GM19438 (cell line): ENCODE results near the gene OPTC.
"Not testable (repeated sequence)": the region's sequence is repeated elsewhere in the genome, so short reads cannot be mapped to it uniquely, and the experiment has no call there.

Source experiments
- ATAC-seq: cut with Tn5 transposase; IDR thresholded peaks from one replicate; pipeline ENCODE4 v1.9.1; 2021; ENCODE audit warnings: low read depth; ENCODE audit not compliant: unreplicated experiment

Gene OPTC

GRCh38 chr1:203465146-203465798, 28.7 kb upstream of the OPTC start:
- ATAC-seq: no peak

DNA sequence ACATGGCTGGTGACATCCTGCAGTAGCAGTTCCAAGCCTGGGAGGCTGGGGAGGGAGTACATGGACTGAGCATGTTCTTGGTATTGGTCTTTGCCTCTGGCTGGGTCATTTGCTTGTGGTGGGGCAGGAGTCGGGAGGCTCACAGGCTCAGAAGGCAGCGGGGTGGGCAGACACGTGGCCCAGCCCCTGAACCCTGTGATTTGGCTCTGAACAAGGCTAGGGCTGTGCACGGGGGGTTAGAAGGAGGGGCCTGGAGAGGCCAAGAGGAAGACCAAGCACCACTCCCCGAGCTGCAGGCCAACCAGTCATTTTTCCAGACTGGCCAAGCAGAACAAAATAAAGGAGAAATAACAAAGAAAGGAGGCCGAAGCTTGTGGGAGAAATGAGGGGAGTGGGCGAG, 28.0 kb upstream of the OPTC start:
- no peak for ATAC-seq

DNA sequence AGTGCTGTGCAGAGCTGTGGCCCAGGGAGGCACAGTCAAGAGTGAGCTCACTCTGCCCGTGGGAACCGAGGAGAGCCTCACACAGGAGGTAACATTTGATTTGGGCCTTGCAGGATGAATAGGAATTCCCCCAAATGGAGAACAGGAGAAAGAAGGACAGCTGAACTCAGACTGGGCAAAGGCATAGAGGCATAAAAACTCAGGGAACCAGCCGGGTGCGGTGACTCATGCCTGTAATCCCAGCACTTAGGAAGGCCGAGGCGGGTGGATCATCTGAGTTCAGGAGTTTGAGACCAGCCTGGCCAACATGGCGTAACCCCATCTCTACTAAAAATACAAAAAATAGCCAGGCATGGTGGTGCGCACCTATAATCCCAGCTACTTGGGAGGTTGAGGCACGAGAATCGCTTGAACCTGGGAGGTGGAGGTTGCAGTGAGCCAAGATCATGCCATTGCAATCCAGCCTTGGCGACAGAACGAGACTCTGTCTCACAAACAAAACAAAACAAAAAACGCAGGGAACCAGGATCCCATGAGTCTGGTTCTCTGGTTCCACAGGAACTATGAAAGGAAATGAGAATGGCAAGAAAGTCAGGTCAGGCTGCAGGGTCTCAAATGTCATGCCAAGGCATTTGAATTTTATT, 26.9 kb upstream of the OPTC start:
- ATAC-seq: not testable (repeated sequence)

- no peak for ATAC-seq
Measured at GRCh38 chr1:203467550-203467921, 26.4 kb upstream of the OPTC start.

DNA sequence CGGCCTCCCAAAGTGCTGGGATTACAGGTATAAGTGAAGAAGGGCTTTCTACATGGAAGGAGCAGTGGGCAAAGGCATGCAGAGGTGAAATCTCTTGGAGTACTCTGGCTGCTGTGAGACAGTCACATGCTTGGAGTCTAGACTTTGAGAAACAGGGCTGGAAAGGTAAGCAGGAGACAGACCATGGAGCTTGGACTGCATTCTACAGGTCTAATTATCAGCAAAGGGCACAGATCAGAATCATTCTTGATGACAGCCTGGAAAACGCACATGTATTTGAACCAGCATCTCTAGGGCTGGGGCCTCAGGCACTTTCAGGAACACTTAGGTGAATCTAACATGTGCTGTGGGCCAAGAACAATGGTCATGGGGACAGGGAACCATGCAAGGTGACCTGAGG, 25.6 kb upstream of the OPTC start:
- ATAC-seq: no peak

- no peak for ATAC-seq
Measured at GRCh38 chr1:203470240-203470639, 23.7 kb upstream of the OPTC start.

DNA sequence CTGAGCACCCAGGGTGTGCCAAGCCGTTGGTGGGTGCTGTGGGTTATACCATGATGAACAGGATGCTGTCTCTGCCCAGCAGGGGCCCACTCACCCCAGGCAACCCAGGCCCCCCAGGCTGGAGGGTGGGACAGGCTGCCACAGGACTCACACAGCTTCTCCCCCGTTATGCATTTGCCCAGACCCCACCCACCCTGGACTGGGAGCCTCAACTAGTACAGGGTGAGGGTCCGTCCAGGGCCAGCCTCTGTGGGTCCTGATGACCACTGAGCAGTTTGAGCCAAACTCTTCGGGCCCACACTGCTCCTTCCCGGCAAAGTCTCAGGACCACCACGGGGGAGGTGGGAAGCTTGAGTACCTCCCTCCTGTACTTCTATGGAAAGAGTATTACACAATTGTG, 22.1 kb upstream of the OPTC start:
- ATAC-seq: no peak

DNA sequence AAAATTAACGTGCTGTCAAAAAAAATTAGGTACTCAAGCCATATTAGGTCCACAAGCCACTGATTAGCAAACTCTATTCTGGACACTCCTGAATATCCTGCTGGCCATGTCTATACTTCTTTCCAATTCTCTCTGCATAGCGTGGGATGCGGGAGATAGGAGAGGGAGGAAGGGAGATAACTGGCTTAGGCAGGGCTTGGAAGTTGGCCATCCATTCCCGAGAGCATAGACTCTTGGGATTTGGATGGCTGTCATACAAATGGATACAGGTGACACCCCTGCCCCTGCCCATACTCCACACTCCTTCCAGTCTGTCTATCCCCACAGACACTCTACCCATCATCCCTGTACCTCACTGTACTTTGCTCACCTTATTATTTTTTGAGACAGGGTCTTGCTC, 20.7 kb upstream of the OPTC start:
- ATAC-seq: no peak

DNA sequence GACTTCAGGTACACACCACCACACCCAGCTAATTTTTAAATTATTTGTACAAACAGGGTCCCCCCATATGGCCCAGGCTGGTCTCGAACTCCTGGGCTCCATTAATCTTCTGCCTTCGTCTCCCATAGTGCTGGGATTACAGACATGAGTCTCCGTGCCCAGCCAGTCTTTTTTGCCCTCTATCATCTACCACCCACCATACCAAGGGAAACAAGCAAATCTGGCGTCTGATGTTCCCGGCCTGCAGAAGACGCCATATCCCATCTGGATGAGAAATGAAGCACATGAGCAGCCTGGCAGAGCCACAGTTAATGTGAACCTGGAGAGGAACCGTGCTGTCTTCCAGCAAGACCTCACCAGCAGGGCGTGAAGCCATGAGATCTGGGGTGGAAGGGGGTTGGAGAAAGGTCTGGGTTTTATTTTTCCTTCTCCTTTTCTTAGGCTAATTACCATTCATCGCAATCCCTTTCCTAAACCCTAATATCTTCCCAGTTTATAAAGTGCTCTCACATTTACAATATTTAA, 20.1 kb upstream of the OPTC start:
- no peak for ATAC-seq

DNA sequence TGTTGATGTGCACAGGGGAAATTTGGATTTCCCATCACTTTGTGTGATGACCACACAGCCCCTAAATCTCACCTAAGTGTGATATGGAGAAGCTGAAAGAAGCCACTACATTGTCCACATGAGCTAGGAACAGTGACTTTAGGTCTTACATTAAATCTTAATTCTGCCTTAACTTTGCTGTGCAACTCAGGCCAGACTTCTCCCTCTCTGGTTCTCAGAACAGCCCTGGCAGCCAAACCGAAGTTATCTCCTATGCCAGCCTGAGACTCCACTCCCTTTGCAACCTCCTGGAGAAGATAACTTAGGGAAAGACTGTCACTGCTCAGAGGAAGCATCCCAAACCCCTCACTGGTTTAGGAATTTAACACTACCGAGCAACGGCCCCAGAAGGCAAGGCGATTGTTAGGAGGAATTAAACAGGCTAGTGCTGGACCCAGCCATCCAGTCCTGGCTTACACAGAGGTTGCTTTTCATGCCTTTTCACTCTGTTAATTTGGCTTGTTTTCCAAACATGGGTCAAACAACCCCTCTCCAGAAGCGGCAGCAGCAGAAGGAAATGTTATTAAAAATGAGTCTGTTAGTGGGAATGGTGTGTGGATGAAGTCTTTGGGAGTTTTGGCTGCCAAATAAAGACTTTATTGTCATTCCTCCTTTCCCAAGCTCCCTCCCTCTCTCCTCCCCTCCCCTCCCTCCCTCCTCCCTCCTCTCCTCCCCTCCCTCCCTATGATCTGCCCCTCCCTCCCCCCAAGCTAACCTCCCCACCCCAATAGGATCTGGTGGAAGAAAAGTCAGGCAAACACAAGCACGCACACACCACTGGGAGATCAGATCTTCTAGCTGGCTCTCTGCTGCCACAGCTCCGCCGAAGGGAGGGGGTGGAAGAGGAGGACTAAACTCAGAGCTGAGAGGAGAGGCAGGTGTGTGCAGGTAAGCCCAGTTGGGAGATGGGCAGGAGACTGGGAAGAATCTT, 18.7 kb upstream of the OPTC start, which contains the start of gene PRELP:
TSS of gene PRELP (plus strand) at position 795 of the 970 bp plus-strand sequence. CDS start 7,379 bp downstream, outside the sequence.
- ATAC-seq: no peak

GRCh38 chr1:203476216-203476814, 17.6 kb upstream of the OPTC start:
- no peak for ATAC-seq

GRCh38 chr1:203477748-203478147, 16.2 kb upstream of the OPTC start:
- no peak for ATAC-seq

GRCh38 chr1:203478231-203478630, 15.7 kb upstream of the OPTC start:
- no peak for ATAC-seq

DNA sequence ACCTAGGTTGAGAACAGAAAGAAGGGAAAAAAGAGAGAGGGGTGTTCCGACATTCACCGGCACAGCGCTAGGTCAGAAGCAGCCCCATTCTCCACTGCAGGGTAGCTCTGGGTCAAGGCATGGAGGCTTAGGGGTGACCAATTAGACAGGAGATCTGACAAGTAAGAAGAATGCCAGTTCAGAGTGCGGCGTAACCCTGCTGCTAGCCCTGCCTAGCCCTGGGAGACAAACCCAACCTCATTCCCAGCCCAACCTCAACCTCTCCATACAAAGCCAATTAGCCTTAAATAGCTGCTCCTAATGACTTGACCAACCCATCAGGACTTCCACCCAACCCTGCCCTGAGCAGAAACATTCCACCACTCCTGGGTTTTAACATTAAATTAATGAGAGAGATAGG, 15.0 kb upstream of the OPTC start:
- no peak for ATAC-seq

DNA sequence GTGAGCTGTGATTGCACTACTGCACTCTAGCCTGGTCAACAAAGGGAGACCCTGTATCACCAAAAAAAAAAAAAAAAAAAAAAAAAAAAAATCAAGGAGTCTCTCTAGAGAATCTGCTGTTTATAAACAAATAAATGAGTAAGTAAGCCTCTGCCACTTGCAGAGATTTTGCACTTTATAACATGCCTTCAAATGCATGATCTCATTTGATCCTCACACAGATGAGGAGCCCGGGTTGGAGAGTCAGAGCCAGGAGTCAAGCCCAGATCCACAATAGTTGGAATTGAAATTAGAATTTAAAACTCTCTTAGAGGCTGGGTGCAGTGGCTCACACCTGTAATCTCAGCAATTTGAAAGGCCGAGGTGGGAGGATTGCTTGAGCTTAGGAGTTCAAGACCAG, 14.3 kb upstream of the OPTC start:
- no peak for ATAC-seq

DNA sequence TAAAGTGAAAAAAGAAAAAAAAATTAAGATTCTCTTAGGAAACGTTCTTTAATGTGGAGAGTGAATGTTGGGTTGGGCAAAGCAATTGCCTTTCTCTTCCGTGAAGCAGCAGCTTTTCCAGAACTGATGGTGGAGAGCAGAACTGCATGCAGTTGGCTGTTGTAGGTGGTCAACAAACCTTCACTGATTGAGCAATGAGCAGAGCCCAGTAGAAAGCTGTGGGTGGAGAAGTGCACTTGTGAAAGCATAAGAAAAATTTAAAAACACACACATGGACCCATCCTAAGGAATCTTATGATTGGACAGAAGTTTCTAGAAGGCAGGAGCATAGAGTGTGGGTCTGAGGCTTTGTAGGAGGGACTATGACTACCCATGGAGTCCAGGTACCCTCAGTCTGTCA, 13.9 kb upstream of the OPTC start:
- ATAC-seq: no peak

DNA sequence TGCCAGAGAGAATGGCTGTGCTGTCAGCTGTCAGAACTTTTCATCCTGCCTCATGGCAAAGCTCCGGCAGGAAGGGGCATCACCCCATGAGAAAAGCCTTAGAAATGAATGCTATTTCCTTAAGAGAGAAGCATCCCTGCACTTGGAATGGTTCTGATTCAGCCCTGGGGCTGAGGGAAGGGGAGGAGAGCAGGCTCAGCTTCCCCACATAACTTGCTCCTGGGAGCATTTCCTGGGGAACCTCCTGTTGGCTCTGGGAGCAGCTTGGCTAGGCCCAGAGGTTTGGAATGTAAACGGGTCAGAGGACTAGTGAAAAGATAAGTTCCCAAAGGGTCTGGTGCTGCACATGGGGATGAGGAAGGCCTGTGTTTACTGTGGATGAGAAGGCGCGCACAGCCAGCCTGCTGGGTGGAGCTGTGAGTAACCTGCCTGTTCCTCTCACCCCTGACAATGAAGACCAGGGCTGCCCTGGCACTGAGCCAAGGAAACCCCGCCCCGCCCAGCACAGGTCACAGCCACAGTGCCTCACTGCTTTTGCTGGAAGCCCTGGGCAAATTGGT, 13.3 kb upstream of the OPTC start:
- ATAC-seq: no peak

DNA sequence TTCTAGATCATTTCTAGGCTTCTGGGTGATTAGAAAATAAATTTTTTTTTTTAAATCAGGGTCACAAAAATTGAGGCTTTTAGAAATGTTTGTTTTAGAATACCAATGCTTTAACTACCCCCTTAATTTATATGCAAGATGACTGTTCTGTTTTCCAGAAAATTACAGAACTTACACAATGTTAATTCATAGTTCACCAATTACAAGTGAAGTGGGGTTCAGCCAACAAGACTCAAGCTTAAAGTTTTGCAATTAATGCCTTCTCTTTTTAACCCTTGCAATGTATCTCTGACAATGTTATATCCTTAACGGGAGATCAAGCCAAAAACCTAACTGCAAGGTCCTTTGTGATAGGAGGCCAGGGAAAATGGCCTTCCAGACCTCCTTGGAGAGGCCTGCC, 12.8 kb upstream of the OPTC start:
- ATAC-seq: no peak

DNA sequence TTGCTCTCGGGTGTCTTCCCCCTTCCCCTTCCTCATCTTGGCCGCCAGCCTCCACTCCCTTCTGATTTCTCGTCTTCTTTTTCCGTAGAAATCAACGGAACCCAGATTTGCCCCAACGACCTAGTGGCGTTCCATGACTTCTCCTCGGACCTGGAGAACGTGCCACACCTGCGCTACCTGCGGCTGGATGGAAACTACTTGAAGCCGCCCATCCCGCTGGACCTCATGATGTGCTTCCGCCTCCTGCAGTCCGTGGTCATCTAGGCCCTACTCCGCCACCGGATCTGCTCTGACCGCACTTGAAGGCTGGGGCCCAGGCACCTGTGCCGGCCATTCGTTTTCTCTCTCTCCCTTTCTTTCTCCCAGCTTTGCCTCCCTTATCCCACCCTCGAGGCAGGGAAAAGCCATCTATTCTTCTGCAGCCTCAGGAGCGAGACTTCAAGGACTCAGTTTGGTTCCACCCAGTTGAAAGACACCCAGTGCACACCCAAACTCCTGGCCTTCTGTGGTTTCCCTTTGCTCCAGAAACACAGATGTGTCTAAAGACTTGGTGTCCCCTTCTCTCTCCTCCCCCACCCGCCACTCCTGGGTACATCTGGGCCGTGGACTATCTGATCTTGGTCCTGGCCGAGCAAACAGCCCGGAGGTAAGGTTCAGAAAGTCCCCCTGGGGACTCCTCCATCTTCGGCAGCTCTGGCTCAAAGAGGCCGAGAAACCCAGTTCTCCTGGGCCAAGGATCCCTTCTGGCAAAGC, 7.2 kb upstream of the OPTC start:
- no peak for ATAC-seq

DNA sequence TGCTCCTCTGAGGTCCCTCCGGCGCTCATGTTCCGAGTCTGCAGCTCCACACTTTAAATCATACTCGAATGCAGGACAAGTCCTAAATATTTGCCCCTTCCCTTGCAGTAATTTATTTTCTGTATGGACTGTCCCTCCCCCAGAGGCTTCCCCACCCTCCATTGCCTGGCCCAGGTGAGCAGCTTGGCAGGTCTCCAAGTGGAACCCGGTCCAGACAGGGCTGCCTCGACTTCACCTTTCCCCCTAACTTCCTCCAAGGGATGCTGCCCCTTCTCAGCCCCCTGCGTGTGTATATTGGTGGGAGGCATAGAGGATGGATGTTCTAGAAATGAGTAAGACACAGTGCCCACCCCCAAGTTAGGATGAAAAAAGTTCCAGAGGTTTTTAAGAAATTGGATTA, 5.4 kb upstream of the OPTC start:
- no peak for ATAC-seq
